Measurements from ENCODE around the gene SV2B.
"Not testable (repeated sequence)": the region's sequence is repeated elsewhere in the genome, so short reads cannot be mapped to it uniquely, and the experiment has no call there.

The SV2B gene, protein sequence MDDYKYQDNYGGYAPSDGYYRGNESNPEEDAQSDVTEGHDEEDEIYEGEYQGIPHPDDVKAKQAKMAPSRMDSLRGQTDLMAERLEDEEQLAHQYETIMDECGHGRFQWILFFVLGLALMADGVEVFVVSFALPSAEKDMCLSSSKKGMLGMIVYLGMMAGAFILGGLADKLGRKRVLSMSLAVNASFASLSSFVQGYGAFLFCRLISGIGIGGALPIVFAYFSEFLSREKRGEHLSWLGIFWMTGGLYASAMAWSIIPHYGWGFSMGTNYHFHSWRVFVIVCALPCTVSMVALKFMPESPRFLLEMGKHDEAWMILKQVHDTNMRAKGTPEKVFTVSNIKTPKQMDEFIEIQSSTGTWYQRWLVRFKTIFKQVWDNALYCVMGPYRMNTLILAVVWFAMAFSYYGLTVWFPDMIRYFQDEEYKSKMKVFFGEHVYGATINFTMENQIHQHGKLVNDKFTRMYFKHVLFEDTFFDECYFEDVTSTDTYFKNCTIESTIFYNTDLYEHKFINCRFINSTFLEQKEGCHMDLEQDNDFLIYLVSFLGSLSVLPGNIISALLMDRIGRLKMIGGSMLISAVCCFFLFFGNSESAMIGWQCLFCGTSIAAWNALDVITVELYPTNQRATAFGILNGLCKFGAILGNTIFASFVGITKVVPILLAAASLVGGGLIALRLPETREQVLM

DNA sequence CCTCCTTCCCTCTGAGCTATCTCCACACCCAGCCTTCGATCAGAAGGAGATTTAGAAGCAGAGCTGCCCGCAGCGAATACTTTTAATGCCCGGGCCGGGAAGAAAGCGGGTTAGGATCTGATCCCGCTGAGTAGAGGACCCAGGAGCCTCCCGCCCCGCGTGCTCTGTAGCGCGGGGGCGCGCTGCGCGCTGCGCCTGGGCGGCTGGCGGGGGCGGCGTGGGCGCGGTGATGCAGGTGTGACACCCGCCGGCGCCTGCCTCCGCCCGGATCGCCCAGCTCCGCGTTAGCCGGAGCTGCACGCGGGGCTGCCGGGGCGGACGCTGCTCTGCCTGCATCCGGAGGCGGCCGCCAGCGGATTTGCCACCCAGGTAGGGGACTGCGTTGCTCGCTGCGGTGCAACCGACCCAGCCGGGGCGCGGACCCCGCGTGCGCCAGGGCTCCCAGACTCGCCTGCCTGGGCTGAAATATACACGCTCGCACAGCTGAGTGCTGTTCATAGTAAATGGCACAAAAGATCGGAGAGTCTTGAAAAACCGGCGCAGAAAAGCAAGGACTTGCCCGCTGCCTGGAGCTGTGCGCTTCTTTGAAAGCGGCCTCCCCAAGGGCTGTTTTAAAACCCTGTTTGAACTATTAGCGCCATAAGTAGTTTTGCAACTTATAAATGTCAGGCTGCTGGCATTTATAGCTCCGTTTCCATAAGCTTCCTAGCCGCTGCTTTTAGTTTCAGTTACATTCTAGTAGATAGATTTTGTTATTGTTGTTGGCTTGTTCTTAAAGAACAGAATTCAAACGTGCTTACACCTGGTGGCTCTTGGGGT lies at the start of gene SV2B:
Gene SV2B (plus strand): TSS at position 263 of the 819 bp plus-strand sequence. CDS start 126,007 bp downstream, outside the sequence.
- DNase-seq = peak; percentile 37

DNA sequence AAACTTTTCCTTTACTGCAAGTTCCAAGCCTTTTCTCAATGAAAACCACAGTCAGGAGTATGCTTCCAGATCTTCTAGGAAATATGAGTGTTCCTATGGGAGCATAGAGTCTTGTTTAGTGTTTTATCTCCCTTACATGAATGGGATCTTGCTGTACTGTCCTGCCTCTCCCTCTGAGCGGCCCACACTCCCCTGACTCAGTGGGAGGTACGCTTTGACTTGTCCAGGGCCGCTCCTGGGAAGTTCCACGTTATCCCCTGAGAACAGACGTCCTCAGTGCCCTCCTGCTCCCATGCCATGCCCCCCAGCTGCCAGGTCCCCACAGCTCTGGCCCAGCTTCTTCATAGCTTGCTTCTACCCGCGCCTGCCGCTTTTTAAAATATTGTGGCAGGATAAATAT lies 48.8 kb upstream of the SV2B start:
- DNase-seq = no peak

DNA sequence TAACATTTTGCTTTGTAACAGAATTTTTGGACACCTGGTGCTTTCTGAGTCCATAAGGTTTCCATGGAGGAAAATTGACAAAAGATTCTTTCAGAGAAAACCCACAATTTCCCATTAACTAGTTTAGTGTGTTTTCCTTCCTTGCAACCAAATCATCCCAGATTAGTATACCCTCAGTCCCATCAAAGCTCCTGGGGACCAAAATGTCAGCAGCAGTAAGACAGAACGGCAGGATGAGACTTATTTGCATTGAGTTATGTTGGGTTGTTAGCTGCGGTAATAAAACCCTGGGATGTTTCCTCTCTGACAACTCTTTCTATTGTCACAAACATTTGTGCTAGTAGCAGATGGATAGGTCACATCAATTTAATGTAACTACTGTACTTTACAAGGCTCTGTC lies 45.2 kb upstream of the SV2B start:
- no peak for DNase-seq

DNA sequence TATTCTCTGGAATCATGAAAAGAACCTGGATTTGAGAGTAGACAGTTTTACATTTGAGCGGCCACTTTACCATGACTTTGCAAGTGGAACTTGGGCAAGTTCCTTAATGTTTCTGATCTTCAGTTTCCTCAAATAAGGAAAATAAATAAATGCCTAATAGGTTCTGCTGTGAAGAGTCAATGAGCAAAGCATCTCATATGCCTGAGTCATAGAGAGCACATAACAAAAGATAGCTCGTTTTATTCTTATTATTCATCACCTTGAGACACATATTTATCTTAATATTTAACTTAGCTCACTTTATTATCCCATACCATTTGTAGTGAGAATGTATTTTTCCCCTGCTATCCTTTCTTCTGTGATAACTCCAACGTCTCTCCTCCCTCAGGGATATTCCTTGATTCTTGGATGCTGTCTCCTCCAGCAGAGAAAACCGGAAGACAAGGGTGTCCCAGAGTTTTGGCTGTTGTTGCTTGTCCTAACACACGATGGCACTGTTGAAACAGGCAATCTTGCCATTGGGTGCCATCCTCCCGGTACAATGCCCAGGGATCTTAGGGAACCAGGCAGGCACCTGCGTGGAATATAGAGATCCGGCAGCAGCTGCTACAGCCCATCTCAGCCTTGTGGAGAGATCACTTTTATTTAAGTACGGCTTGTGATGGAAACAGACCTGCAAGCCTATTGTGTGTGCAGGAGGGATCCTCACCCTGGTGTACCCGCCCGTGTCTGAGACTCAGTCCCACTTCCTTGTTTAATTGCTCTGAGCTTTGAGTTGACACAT lies 44.3 kb upstream of the SV2B start:
- DNase-seq = peak; percentile 42

DNA sequence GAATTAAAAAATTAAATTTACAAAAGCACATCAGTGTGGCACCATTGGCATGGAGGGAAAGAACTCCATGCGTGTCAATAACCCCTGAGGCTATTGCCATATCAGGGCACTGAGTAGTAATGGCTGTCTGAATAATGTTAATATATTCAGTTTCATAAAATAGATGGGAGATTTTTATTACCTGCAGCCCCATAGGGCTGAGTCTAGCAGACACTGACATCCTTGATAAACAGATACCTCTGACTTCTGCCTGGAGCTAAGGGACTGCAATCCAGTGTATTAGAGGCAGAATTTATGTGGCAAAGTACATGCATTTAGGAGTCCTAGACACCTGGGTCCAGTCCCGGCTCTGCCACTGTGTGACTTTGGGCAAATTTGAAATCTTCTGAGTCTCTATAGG lies 38.8 kb upstream of the SV2B start:
- DNase-seq = no peak

DNA sequence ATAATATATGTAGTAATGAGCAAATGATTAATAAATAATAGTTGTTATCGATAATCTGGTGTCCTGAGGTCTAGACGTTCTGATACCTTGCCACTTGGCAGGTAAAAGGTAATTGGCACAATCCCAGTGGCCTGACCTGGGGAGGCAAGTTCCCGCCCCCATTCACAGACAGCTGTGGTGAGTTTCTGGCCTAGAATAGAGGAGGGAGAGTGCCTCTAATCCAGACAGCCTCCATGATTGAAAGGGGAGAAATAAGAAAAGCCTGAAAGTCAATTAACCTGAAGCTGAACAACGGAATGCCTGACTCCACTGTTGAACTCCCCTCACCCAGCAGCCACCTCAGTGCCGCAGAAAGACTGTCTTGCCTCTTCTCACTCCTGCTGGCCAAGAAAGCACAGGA lies 38.1 kb upstream of the SV2B start:
- DNase-seq = no peak

DNA sequence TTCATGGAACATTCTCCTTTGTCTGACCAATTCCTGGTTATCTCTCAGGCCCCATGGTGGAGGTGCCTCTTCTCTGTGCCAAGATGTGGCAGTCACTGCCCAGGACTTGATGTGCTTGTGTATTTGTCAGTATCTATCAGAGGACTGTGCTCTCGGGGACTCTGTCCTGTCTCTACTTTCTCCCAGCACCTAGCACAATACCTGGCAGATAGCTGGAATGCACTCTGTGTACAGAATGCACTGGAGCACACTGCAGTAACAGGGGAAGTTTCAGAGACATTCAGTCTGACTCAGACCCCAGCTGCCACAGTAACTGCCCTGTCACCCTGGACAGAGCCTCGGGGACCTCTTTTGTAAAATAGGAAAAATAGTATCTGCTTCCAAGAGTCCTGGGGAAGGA lies 34.6 kb upstream of the SV2B start:
- DNase-seq = no peak

DNA sequence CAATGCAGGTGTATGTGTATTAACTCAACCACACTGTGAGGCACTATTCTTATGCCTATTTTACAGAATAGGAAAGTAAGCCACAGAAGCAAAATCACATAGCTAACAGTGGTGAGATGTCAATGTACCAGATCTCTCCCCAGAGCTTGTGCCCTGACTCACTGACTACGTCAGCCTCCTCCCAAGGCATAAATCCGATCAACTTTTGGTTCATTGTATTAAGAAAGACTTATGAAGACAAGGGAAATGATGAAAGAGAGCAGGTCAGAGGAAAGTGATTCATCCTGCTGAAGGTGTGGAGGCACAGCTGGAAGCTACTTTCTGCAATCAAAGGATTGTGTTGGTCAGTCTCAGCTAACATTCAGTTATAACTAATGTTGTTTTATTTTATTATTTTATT lies 33.0 kb upstream of the SV2B start:
- DNase-seq = no peak

DNA sequence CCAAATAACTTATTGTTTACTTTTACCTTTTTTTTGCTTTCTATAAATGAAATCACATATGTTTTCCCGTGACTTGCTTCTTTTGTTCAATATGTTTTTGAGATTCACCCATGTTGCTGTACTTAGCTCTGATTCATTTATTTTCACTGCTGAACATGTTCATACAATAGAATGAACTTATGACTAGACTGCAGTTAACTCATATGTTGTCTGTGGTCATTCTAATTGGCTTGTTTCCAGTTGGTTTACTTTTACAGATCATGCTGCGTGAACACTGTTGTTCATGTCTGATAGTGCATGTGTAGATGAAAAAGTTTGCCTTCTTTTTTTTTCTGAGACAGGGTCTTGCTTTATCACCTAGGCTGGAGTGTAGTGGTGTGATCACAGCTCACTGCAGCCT lies 31.6 kb upstream of the SV2B start:
- DNase-seq = no peak

DNA sequence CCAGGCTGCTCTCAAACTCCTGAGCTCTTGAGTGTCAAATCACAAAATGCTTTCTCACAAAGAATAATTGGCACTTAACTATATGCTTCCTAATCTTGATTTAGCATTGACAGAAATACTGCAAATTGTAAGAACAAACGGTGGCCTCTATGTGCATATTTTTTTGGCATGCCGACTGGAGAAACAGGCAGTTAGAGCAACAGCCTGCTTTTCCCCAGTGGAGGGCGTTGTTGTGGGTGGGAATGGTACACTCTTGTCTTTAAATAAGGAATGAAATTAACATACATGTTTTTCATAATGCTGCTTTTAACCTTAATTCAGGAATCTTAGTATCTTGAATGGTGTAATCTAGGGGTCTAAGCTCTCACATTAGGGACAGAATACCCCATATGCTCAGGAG lies 31.1 kb upstream of the SV2B start:
- DNase-seq = no peak

DNA sequence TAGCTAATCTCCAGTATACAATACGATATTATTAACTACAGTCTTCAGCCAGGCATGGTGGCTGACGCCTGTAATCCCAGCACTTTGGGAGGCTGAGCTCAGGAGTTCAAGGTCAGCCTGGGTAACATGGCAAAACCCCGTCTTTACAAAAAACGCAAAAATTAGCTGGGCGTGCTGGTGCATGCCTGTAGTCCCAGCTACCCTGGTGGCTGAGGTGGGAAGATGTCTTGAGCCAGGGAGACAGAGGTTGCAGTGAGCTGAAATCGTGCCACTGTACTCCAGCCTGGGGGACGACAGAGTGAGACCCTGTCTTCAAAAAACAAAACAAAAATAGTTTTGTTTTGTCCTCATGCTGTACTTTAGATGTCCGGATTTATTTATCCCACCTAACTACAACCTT lies 29.2 kb upstream of the SV2B start:
- no peak for DNase-seq

DNA sequence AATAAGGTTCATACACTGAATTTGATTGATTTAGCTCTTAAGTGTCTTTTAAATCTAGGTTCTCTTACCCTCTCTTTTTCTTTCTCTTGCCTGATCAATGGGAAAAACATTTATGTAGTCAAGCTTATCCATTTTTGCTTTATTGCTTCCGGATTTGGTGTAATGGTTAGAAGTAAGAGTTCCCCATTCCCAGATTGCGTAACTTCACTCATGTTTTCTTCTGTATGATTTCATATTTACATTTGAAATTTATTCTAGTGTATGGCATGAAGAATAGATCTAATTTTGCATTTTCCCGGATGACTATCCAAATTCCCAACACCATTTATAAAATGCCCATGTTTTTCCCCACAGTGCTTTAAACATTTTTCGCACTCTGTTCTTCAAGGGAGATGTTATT lies 27.9 kb upstream of the SV2B start:
- DNase-seq = no peak

DNA sequence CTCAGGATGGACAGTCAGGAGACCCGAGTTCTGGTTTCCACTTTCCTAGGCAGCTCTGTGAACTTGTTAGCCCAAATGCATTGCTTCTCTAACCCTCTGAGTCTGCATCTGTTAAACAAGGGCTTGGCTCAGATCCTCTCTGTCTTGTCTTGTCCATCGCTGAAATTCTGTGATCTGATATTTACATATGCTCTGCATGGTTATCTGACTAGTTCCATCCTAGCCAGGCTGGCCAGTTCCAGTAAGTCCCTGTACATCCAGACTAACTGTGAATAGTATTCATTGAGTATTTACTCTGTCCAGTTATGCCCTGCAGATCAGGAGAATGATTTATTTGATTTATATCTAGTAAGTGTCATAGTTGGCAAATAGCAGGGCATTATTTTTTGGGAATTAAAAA lies 27.0 kb upstream of the SV2B start:
- DNase-seq = no peak

DNA sequence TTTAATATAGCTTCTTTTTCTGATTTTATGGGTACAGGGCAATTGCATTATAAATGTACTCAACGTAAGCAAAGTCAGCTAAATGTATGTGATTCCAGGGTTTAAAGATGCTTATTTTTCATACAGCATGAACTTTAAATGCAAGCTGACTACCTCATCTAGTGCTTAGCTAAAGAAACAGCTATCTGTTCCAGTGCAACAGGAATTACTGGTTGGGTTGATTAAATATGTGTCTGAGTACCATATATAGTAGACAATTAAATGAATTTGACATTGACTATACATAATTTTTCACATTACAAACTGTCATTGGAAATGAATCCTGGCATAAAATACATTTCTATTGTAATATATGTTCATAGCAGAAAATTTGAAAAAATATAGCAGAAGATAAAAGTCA lies 26.3 kb upstream of the SV2B start:
- no peak for DNase-seq

DNA sequence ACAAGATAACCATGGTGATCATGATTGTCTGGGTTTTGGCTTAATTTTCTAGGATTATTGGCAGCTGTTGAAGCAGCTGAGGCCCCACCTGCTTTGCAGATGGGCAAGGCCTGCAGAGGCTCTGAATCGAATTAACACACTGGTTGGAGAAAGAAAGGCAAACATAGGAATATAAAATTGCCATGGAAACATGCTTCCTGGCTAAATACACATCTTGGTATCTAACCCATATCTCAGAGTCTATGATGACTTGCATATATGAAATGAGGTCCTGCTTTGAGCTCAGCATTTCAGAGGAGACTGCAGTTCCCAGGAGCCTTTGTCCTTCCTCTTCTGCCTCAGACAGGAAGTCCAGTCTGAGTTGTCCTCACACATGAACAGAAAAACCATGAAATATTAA lies 24.3 kb upstream of the SV2B start:
- no peak for DNase-seq

DNA sequence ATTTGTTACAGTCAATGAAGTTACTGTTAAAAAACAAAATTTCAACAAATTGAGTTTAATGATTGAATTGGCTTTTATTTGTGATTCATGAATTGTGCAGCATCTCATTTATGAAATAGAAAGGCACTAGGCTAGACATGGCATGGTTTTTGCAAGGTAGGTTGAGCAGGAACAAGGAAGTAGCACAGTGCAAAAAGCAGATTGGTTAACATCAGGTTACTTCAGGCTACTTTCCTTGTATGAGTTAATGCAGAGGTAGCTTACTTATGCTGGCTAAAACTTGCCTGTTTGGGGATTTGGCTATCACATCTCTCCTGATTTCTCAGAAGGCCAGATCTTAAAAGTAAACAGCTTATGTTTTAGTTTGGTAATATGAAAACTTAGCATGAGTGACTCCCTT lies 23.0 kb upstream of the SV2B start:
- no peak for DNase-seq

DNA sequence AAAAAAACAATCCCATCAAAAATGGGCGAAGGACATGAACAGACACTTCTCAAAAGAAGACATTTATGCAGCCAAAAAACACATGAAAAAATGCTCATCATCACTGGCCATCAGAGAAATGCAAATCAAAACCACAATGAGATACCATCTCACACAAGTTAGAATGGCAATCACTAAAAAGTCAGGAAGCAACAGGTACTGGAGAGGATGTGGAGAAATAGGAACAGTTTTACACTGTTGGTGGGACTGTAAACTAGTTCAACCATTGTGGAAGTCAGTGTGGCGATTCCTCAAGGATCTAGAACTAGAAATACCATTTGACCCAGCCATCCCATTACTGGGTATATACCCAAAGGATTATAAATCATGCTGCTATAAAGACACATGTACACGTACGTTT lies 6.2 kb upstream of the SV2B start:
- not testable (repeated sequence) for DNase-seq

DNA sequence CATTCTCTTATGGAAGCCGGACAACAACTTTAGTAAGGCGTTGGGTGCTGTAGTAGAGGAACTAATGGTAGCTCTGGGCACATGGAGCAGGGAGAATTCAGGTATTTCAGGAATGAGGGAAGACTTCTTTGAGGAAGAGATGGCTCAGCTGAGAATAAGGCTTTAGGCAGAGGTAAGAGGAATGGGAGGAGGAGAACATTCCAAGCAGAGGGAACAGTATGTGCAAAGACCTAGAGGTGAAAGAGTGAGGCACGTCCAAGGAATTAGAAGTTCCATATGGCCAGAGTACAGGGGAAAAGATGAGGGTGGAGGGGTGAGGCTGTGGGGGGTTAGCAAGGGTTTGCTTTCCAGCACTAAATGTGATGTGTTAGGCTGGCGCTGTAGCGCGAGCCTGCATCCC lies 1.6 kb upstream of the SV2B start:
- no peak for DNase-seq

DNA sequence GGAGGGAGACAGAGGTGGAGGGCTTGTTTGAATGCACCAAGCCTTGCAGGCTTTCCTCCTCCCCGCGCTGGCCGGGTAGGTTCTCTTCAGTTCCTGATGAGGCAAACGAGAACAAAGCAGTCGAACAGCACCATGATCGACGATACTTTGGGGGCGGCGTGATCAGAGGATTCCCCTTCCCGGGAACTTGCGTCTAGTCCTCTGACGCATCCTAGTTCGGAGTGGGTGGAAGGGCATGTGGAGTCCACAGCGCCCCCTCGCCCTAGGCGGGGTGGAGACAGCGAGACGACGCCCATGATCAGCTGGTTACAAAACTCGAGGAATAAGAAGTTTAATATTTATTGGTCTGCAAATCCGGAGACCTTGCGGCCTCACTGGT lies 452 bp upstream of the SV2B start:
- peak; percentile 55 for DNase-seq

DNA sequence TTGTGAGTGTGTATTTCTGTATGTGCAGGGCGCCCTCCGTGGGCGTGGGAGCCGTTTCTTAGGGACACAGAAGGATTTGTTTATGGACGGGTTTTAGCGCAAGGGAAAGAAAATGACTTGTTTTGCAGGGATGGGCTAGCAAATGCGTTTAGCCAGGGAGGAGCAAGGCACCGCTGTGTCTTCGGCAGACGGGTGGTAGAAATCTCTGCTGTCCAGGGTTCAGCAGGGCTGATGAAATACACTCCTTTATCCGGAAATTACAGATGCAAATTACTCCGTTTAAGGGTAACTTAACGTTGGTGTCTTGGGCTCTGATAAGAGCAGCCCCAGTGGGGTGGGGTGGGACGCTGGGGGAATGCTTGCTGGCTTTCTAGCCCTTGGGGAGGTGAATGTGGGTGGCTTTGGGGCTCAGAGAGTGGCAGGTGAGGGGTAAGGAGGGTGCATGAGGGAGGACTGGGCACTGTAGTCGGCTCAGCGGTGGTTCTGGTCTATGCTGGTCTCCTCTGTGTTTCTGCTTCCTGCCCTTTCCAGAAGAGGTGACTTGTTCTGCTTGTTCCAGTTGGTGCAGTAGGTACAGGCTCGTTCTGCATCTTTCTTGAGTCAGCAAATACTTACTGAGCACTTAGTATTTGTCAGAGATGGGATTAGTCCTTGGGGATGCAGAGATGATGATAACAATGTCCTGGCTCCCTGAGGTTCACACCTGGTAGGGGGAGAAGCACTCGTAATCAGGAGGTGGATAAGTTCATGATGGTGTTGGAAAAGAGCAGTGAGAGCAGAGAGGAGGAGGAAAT lies 954 bp downstream of the SV2B start:
- no peak for DNase-seq

DNA sequence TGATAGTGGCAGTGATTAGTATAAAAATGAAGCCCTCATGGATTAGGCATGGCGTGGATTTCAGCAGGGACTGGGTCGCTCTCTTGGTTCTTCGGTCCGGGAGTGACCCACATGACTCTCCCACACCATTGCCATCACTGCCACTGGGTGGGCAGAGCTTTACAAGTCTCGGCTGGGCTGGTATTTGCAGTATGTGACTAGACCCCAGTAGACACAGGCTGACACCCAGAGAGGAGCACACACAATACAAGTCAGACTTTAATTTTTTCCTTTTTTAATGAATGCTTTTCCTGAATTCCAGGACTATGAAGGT lies 1.5 kb downstream of the SV2B start:
- DNase-seq = no peak
